A673 (cell line): ENCODE measurements around the gene TMEM244. TPM values are rescaled to one million over a fixed set of nuclear protein-coding genes. Genes with fewer than 3 reads are reported as not detected.

Experiments
- BruUV-seq: library from RNA; stranded (reverse); fragments of 400-500 nt; replicated peaks from 2 replicates; lab custom pipeline; 2021; lab: Mats Ljungman, UMichigan
- CTCF ChIA-PET: fragments of 300-600 bp; sonication (Branson Sonifier 250); formaldehyde crosslinking; loops from one replicate; lab custom pipeline; 2022; ENCODE audit warnings: antibody characterized with exemption; lab: Charles Lee
- POLR2A ChIA-PET: fragments of 300-600 bp; sonication (Branson Sonifier 250); formaldehyde crosslinking; loops from one replicate; lab custom pipeline; 2022; ENCODE audit warnings: antibody characterized with exemption; ENCODE audit not compliant: low non-redundant PET; lab: Charles Lee
- DNase-seq: peaks from one replicate; pipeline ENCODE4 v3.0.0-alpha.2; 2015; ENCODE audit warnings: low spot score
- H3K27ac ChIP-seq: fragments of 200-600 bp; sonication (generic); 2 replicates; pipeline ENCODE4 v1.5.1; 2016; ENCODE audit warnings: mixed run types, low read depth, mild to moderate bottlenecking, mixed read lengths, antibody characterized with exemption, low read length; ENCODE audit not compliant: poor library complexity, severe bottlenecking
- H3K27me3 ChIP-seq: fragments of 200-600 bp; sonication (generic); replicated peaks from 2 replicates; pipeline ENCODE4 v1.6.1; 2017; ENCODE audit warnings: mixed run types, low read depth, mild to moderate bottlenecking, mixed read lengths, antibody characterized with exemption, low read length; ENCODE audit not compliant: insufficient read depth, poor library complexity
- H3K36me3 ChIP-seq: fragments of 200-600 bp; sonication (generic); 2 replicates; pipeline ENCODE4 v1.6.1; 2016; ENCODE audit warnings: mixed run types, mild to moderate bottlenecking, mixed read lengths, antibody characterized with exemption, low read length; ENCODE audit not compliant: insufficient read depth, poor library complexity, severe bottlenecking
- H3K4me1 ChIP-seq: fragments of 200-600 bp; sonication (generic); 2 replicates; pipeline ENCODE4 v1.6.1; 2017; ENCODE audit warnings: mixed run types, mild to moderate bottlenecking, mixed read lengths, antibody characterized with exemption, low read length; ENCODE audit not compliant: insufficient read depth, poor library complexity, severe bottlenecking
- H3K4me3 ChIP-seq: fragments of 200-600 bp; sonication (generic); 2 replicates; pipeline ENCODE4 v1.5.1; 2016; ENCODE audit warnings: low read depth, mixed run types, mild to moderate bottlenecking, mixed read lengths, low read length; ENCODE audit not compliant: poor library complexity, severe bottlenecking
- H3K9me3 ChIP-seq: fragments of 200-600 bp; sonication (generic); 2 replicates; pipeline ENCODE4 v1.6.1; 2016; ENCODE audit warnings: mixed run types, low read depth, mild to moderate bottlenecking, mixed read lengths, antibody characterized with exemption, low read length; ENCODE audit not compliant: poor library complexity, severe bottlenecking
- CTCF ChIP-seq: fragments of 300-800, 200-600 bp; sonication (generic); conservative IDR thresholded peaks from 2 replicates; pipeline ENCODE4 v1.5.1; 2017; ENCODE audit warnings: low read depth, mild to moderate bottlenecking, antibody characterized with exemption, low read length, moderate library complexity, mixed read lengths
- EZH2 ChIP-seq: fragments of 200-600 bp; sonication (generic); IDR thresholded peaks from 2 replicates; pipeline ENCODE4 v1.6.1; 2017; ENCODE audit warnings: borderline replicate concordance, low read depth, mild to moderate bottlenecking, mixed read lengths, antibody characterized with exemption, low read length; ENCODE audit not compliant: poor library complexity, severe bottlenecking
- intact Hi-C: fragments of 100-400 bp; cut with micrococcal nuclease; formaldehyde crosslinking; loops from one replicate; pipeline ENCODE4 v1.10.0; 2022; ENCODE audit not compliant: unreplicated experiment
- total RNA-seq: library from RNA; stranded (reverse); gene quantifications from 2 replicates; pipeline ENCODE4 v1.2.3, GENCODE V29; 2021

TMEM244 gene
- total RNA-seq, 1 experiment from 2014 or later, result not detected

- DNase-seq, result no peak
- H3K4me1 ChIP-seq, result peaks cover 26% of the 10 kb centered on the region
- no TSS peak for BruUV-seq
- H3K4me3 ChIP-seq, result no peak overlapping the region
- intact Hi-C loops, result no loop called here
- H3K9me3 ChIP-seq, result no peaks in the 10 kb centered on the region
- H3K27ac ChIP-seq, result no peak overlapping the region
- TF ChIP-seq CTCF (no peak), EZH2 (no peak)
- no peaks in the 10 kb centered on the region for H3K36me3 ChIP-seq
- no peaks in the 10 kb centered on the region for H3K27me3 ChIP-seq
- POLR2A ChIA-PET, result interaction anchor here (0.5 kb wide), 1 partner anchor 99 kb away, joined by 3 read pairs; no protein-coding TSS in a partner anchor
- CTCF ChIA-PET, result no interaction called here
Observed at GRCh38 chr6:129785047-129785755, 75.9 kb downstream of the TMEM244 start.

Other genes with a start within 250 kb of the TMEM244 start
- 12.7 and 14.2 TPM in 2 replicates for gene ARHGAP18, start 151.1 kb downstream of the TMEM244 start, total RNA-seq
- gene L3MBTL3, start 157.3 kb upstream of the TMEM244 start, total RNA-seq, result 39.3 and 40.8 TPM in 2 replicates